NT2/D1 (cell line): Measurements from ENCODE around the gene CYGB.

Source experiments
- DNase-seq: peaks from one replicate; pipeline ENCODE4 v3.0.0-alpha.2; 2011; ENCODE audit warnings: low read depth, low spot score
- H3K27me3 ChIP-seq: 2 replicates; pipeline ENCODE4 v1.6.0; 2011; ENCODE audit warnings: mild to moderate bottlenecking; ENCODE audit not compliant: insufficient read length, insufficient read depth
- H3K36me3 ChIP-seq: 2 replicates; pipeline ENCODE4 v1.6.1; 2011; ENCODE audit warnings: mild to moderate bottlenecking, low read length, mixed read lengths; ENCODE audit not compliant: insufficient read depth, insufficient read length
- H3K4me1 ChIP-seq: 2 replicates; pipeline ENCODE4 v1.5.1; 2011; ENCODE audit not compliant: insufficient read depth, insufficient read length
- H3K4me3 ChIP-seq: 2 replicates; pipeline ENCODE4 v1.5.1; 2011; ENCODE audit warnings: low read depth; ENCODE audit not compliant: insufficient read length
- H3K9ac ChIP-seq: 2 replicates; pipeline ENCODE4 v1.6.0; 2011; ENCODE audit warnings: low read depth; ENCODE audit not compliant: insufficient read length
- H3K9me3 ChIP-seq: 2 replicates; pipeline ENCODE4 v1.5.1; 2011; ENCODE audit warnings: mild to moderate bottlenecking, low read length; ENCODE audit not compliant: insufficient read depth
- SUZ12 ChIP-seq: IDR thresholded peaks from 2 replicates; pipeline ENCODE4 v1.6.1; 2011; ENCODE audit not compliant: insufficient read length, insufficient read depth; ENCODE audit errors: extremely low read depth
- YY1 ChIP-seq: IDR thresholded peaks from 2 replicates; pipeline ENCODE4 v1.6.1; 2011; ENCODE audit not compliant: insufficient read length, insufficient read depth
- ZNF274 ChIP-seq: IDR thresholded peaks from 2 replicates; pipeline ENCODE4 v1.6.1; 2011; ENCODE audit warnings: mild to moderate bottlenecking, low read depth, low read length

CYGB gene

GRCh38 chr17:76497699-76497978 lies 39.9 kb downstream of the CYGB start:
- Histone ChIP-seq H3K36me3 (peaks cover 35% of the 10 kb centered on the region), H3K27me3 (peaks cover 2% of the 10 kb centered on the region), H3K9me3 (no peaks in the 10 kb centered on the region), H3K9ac (peak overlapping the region; percentile 71), H3K4me1 (peaks cover 47% of the 10 kb centered on the region), H3K4me3 (no peak overlapping the region)
- no peak for DNase-seq
- TF ChIP-seq ZNF274: no peak
- TF ChIP-seq YY1: no peak
- no peak for TF ChIP-seq SUZ12

GRCh38 chr17:76496464-76496863 lies 41.0 kb downstream of the CYGB start:
- TF ChIP-seq SUZ12 (no peak), ZNF274 (no peak), YY1 (no peak)
- no peak for DNase-seq
- Histone ChIP-seq H3K4me1 (peaks cover 44% of the 10 kb centered on the region), H3K9ac (no peak overlapping the region), H3K9me3 (no peaks in the 10 kb centered on the region), H3K4me3 (no peak overlapping the region), H3K27me3 (peaks cover 2% of the 10 kb centered on the region), H3K36me3 (peaks cover 35% of the 10 kb centered on the region)

- H3K4me3 ChIP-seq: no peak overlapping the region
- no peak overlapping the region for H3K9ac ChIP-seq
- peaks cover 2% of the 10 kb centered on the region for H3K27me3 ChIP-seq
- no peak for DNase-seq
- H3K9me3 ChIP-seq: no peaks in the 10 kb centered on the region
- TF ChIP-seq SUZ12 (no peak), ZNF274 (no peak), YY1 (no peak)
- H3K36me3 ChIP-seq: peaks cover 35% of the 10 kb centered on the region
- peaks cover 44% of the 10 kb centered on the region for H3K4me1 ChIP-seq
Observed at GRCh38 chr17:76495663-76496400, 41.7 kb downstream of the CYGB start.

GRCh38 chr17:76493505-76494167 lies 43.9 kb downstream of the CYGB start:
- no peaks in the 10 kb centered on the region for H3K27me3 ChIP-seq
- H3K9me3 ChIP-seq: no peaks in the 10 kb centered on the region
- TF ChIP-seq SUZ12 (no peak), YY1 (no peak), ZNF274 (no peak)
- H3K36me3 ChIP-seq: peaks cover 33% of the 10 kb centered on the region
- DNase-seq: no peak
- no peak overlapping the region for H3K4me3 ChIP-seq
- H3K9ac ChIP-seq: peak overlapping the region; percentile 16
- peaks cover 29% of the 10 kb centered on the region for H3K4me1 ChIP-seq

- Histone ChIP-seq H3K4me3 (no peak overlapping the region), H3K36me3 (peaks cover 33% of the 10 kb centered on the region), H3K27me3 (no peaks in the 10 kb centered on the region), H3K9ac (peak overlapping the region; percentile 12), H3K9me3 (no peaks in the 10 kb centered on the region), H3K4me1 (peaks cover 23% of the 10 kb centered on the region)
- TF ChIP-seq ZNF274: no peak
- TF ChIP-seq YY1: no peak
- no peak for TF ChIP-seq SUZ12
- DNase-seq: no peak
Observed at GRCh38 chr17:76492989-76493501, 44.5 kb downstream of the CYGB start.

- Histone ChIP-seq H3K9ac (peak overlapping the region; percentile 34), H3K4me3 (no peak overlapping the region), H3K27me3 (no peaks in the 10 kb centered on the region), H3K9me3 (no peaks in the 10 kb centered on the region), H3K4me1 (peaks cover 19% of the 10 kb centered on the region), H3K36me3 (peaks cover 34% of the 10 kb centered on the region)
- no peak for DNase-seq
- no peak for TF ChIP-seq YY1
- TF ChIP-seq ZNF274: no peak
- TF ChIP-seq SUZ12: no peak
Observed at GRCh38 chr17:76492123-76492988, 45.2 kb downstream of the CYGB start.
